HEK293T (cell line): ENCODE measurements around the gene GNG12.

Experiments
- CTCF ChIA-PET: fragments of 350-600 bp; formaldehyde crosslinking; extraction: SDS; loops from one replicate; lab custom pipeline; 2021; ENCODE audit warnings: antibody characterized with exemption, inconsistent platforms; lab: Yijun Ruan, JAX
- POLR2A ChIA-PET: fragments of 350-600 bp; formaldehyde crosslinking; extraction: SDS; loops from one replicate; lab custom pipeline; 2020; ENCODE audit warnings: antibody characterized with exemption, inconsistent platforms; lab: Yijun Ruan, JAX
- DNase-seq: peaks from one replicate; pipeline ENCODE4 v3.0.0; 2012; ENCODE audit warnings: mixed read lengths; ENCODE audit errors: extremely low spot score
- ARNT ChIP-seq: fragments of 450-650 bp; IDR thresholded peaks from 2 replicates; pipeline ENCODE4 v1.6.1; 2017; ENCODE audit warnings: mild to moderate bottlenecking
- BHLHE40 ChIP-seq: fragments of 450-650 bp; IDR thresholded peaks from 2 replicates; pipeline ENCODE4 v1.6.1; 2016; ENCODE audit warnings: mild to moderate bottlenecking, moderate library complexity, borderline replicate concordance
- CTBP1 ChIP-seq: fragments of 450-650 bp; IDR thresholded peaks from 2 replicates; pipeline ENCODE4 v1.6.1; 2016; ENCODE audit warnings: borderline replicate concordance
- ELF4 ChIP-seq: fragments of 450-650 bp; IDR thresholded peaks from 2 replicates; pipeline ENCODE4 v1.6.1; 2017; ENCODE audit warnings: antibody characterized with exemption
- FOXA1 ChIP-seq: fragments of 450-650 bp; IDR thresholded peaks from 2 replicates; pipeline ENCODE4 v1.6.1; 2016; ENCODE audit warnings: mild to moderate bottlenecking
- FOXK2 ChIP-seq: fragments of 450-650 bp; IDR thresholded peaks from 2 replicates; pipeline ENCODE4 v1.6.1; 2016; ENCODE audit warnings: mild to moderate bottlenecking
- FOXM1 ChIP-seq: fragments of 450-650 bp; IDR thresholded peaks from 2 replicates; pipeline ENCODE4 v1.6.1; 2017; ENCODE audit warnings: mild to moderate bottlenecking, borderline replicate concordance
- HDGF ChIP-seq: fragments of 450-650 bp; IDR thresholded peaks from 2 replicates; pipeline ENCODE4 v1.6.1; 2017; ENCODE audit warnings: antibody characterized with exemption, borderline replicate concordance
- L3MBTL2 ChIP-seq: fragments of 450-650 bp; conservative IDR thresholded peaks from 2 replicates; pipeline ENCODE4 v1.6.1; 2016; ENCODE audit warnings: mild to moderate bottlenecking
- LEF1 ChIP-seq: fragments of 450-650 bp; IDR thresholded peaks from 2 replicates; pipeline ENCODE4 v1.6.1; 2017; ENCODE audit warnings: mild to moderate bottlenecking, borderline replicate concordance
- NFRKB ChIP-seq: fragments of 450-650 bp; IDR thresholded peaks from 2 replicates; pipeline ENCODE4 v1.6.1; 2016; ENCODE audit warnings: mild to moderate bottlenecking, moderate library complexity
- PKNOX1 ChIP-seq: fragments of 450-650 bp; IDR thresholded peaks from 2 replicates; pipeline ENCODE4 v1.6.1; 2016
- SP1 ChIP-seq: fragments of 450-650 bp; IDR thresholded peaks from 2 replicates; pipeline ENCODE4 v1.6.1; 2017
- SUZ12 ChIP-seq: fragments of 450-650 bp; IDR thresholded peaks from 2 replicates; pipeline ENCODE4 v1.6.1; 2016; ENCODE audit warnings: mild to moderate bottlenecking
- TARDBP ChIP-seq: fragments of 450-650 bp; IDR thresholded peaks from 2 replicates; pipeline ENCODE4 v1.6.1; 2016
- ZNF384 ChIP-seq: fragments of 450-650 bp; IDR thresholded peaks from 2 replicates; pipeline ENCODE4 v1.6.1; 2016

The GNG12 gene

GRCh38 chr1:67816506-67816905 lies 16.8 kb downstream of the GNG12 start:
- ChIA-PET CTCF (no interaction called here), POLR2A (no interaction called here)
- no peak for TF ChIP-seq NFRKB
- TF ChIP-seq BHLHE40 = no peak
- no peak for TF ChIP-seq TARDBP
- no peak for TF ChIP-seq L3MBTL2
- TF ChIP-seq FOXK2 = no peak
- no peak for TF ChIP-seq SP1
- no peak for TF ChIP-seq LEF1
- TF ChIP-seq PKNOX1 = no peak
- no peak for TF ChIP-seq ARNT
- no peak for TF ChIP-seq ELF4
- no peak for TF ChIP-seq ZNF384
- no peak for TF ChIP-seq HDGF
- DNase-seq = no peak

GRCh38 chr1:67816095-67816475 lies 17.2 kb downstream of the GNG12 start:
- POLR2A ChIA-PET = no interaction called here
- CTCF ChIA-PET = no interaction called here
- no peak for DNase-seq
- no peak for TF ChIP-seq FOXK2
- TF ChIP-seq TARDBP = no peak
- TF ChIP-seq CTBP1 = no peak

- ChIA-PET CTCF (no interaction called here), POLR2A (no interaction called here)
- no peak for TF ChIP-seq SUZ12
- TF ChIP-seq FOXM1 = no peak
- TF ChIP-seq ZNF384 = no peak
- TF ChIP-seq FOXK2 = no peak
- no peak for TF ChIP-seq HDGF
- TF ChIP-seq ELF4 = no peak
- no peak for TF ChIP-seq ARNT
- no peak for DNase-seq
These were observed 17.8 kb downstream of the GNG12 start for GRCh38 chr1:67815303-67816094.

GRCh38 chr1:67814121-67814772 lies 19.0 kb downstream of the GNG12 start:
- CTCF ChIA-PET = no interaction called here
- POLR2A ChIA-PET = no interaction called here
- DNase-seq = no peak
- TF ChIP-seq NFRKB = no peak
- TF ChIP-seq ELF4 = no peak
- TF ChIP-seq SP1 = no peak
- TF ChIP-seq ZNF384 = no peak
- no peak for TF ChIP-seq SUZ12
- TF ChIP-seq PKNOX1 = no peak
- TF ChIP-seq CTBP1 = no peak
- no peak for TF ChIP-seq FOXK2

GRCh38 chr1:67812226-67812625 lies 21.0 kb downstream of the GNG12 start:
- POLR2A ChIA-PET = interaction anchor here (1.6 kb wide), 1 partner anchor 20 kb away, joined by 7 read pairs; no protein-coding TSS in a partner anchor
- TF ChIP-seq HDGF (no peak), FOXM1 (no peak), FOXA1 (no peak)
- CTCF ChIA-PET = interaction anchor here (0.6 to 0.8 kb wide), 3 partner anchors 14 to 551 kb away, joined by 3 to 4 read pairs (median 3); no protein-coding TSS in a partner anchor

GRCh38 chr1:67811781-67812180 lies 21.5 kb downstream of the GNG12 start:
- POLR2A ChIA-PET = interaction anchor here (1.6 kb wide), 1 partner anchor 20 kb away, joined by 7 read pairs; no protein-coding TSS in a partner anchor
- no peak for DNase-seq
- CTCF ChIA-PET = interaction anchor here (0.7 kb wide), 1 partner anchor 15 kb away, joined by 3 read pairs; no protein-coding TSS in a partner anchor
- TF ChIP-seq BHLHE40 = no peak
- no peak for TF ChIP-seq TARDBP
- no peak for TF ChIP-seq CTBP1
- no peak for TF ChIP-seq FOXA1
- TF ChIP-seq FOXM1 = no peak
- no peak for TF ChIP-seq PKNOX1
- TF ChIP-seq SP1 = no peak
- no peak for TF ChIP-seq L3MBTL2
- no peak for TF ChIP-seq ELF4
- TF ChIP-seq LEF1 = no peak

More at GRCh38 chr1:67812226-67812625, 21.0 kb downstream of the GNG12 start:
- DNase-seq = no peak

GRCh38 chr1:67809887-67810286 lies 23.4 kb downstream of the GNG12 start:
- DNase-seq = no peak
- ChIA-PET CTCF (no interaction called here), POLR2A (no interaction called here)
- TF ChIP-seq ZNF384 (no peak), BHLHE40 (no peak), PKNOX1 (no peak), SUZ12 (no peak), NFRKB (no peak), FOXK2 (no peak), L3MBTL2 (no peak), TARDBP (no peak), ARNT (no peak), SP1 (no peak), CTBP1 (no peak), ELF4 (no peak), HDGF (no peak), FOXA1 (no peak), FOXM1 (no peak), LEF1 (no peak)
